Measurements from ENCODE around the gene BLTP3B. TPM values are rescaled to one million over a fixed set of nuclear protein-coding genes. Genes with fewer than 3 reads are reported as not detected.

The BLTP3B gene
- total RNA-seq, 2 experiments from 2014 or later = 39.6 to 41.3 TPM

- intact Hi-C loops (cut with micrococcal nuclease) = no loop called here
- ATAC-seq (peak; percentile 100), DNase-seq (peak; percentile 82)
- Mint-ChIP-seq H3K4me1 (ENCODE audit: low read depth) (peaks cover 10% of the 10 kb centered on the region), H3K4me3 (peak overlapping the region; percentile 55), H3K27ac (no peak overlapping the region), H3K9me3 (no peaks in the 10 kb centered on the region), H3K36me3 (ENCODE audit: low read depth) (no peaks in the 10 kb centered on the region), H3K27me3 (no peaks in the 10 kb centered on the region)
- TF ChIP-seq CTCF (IDR thresholded peaks at IDR 0.05) = peak; percentile 13
- POLR2A ChIA-PET = interaction anchor here (1.0 to 1.5 kb wide), 4 partner anchors 10 to 37 kb away, joined by 3 to 4 read pairs (median 3); partner anchors contain the start of gene ACTR6
- CTCF ChIA-PET = interaction anchor here (0.6 to 3.5 kb wide), 3 partner anchors 9 to 30 kb away, joined by 3 to 34 read pairs (median 5); no protein-coding TSS in a partner anchor
Measured at GRCh38 chr12:100163416-100164152, 20.9 kb upstream of the BLTP3B start.

- ChIA-PET POLR2A (no interaction called here), CTCF (no interaction called here)
- no peak for ATAC-seq
- Mint-ChIP-seq H3K4me3 (no peak overlapping the region), H3K9me3 (no peaks in the 10 kb centered on the region), H3K4me1 (ENCODE audit: low read depth) (peaks cover 14% of the 10 kb centered on the region), H3K27ac (no peak overlapping the region), H3K27me3 (no peaks in the 10 kb centered on the region), H3K36me3 (ENCODE audit: low read depth) (no peaks in the 10 kb centered on the region)
- no peak for TF ChIP-seq CTCF (IDR thresholded peaks at IDR 0.05)
- intact Hi-C loops (cut with micrococcal nuclease) = no loop called here
- no peak for DNase-seq
Measured at GRCh38 chr12:100159391-100160104, 16.9 kb upstream of the BLTP3B start.

- ChIA-PET CTCF (no interaction called here), POLR2A (interaction anchor here (1.0 kb wide), 1 partner anchor 13 kb away, joined by 3 read pairs; no protein-coding TSS in a partner anchor)
- ATAC-seq = no peak
- intact Hi-C loops (cut with micrococcal nuclease) = no loop called here
- no peak for TF ChIP-seq CTCF (IDR thresholded peaks at IDR 0.05)
- Mint-ChIP-seq H3K27me3 (no peaks in the 10 kb centered on the region), H3K4me1 (ENCODE audit: low read depth) (peaks cover 7% of the 10 kb centered on the region), H3K9me3 (no peaks in the 10 kb centered on the region), H3K27ac (no peak overlapping the region), H3K36me3 (ENCODE audit: low read depth) (no peaks in the 10 kb centered on the region), H3K4me3 (no peak overlapping the region)
- no peak for DNase-seq
Measured at GRCh38 chr12:100158535-100158934, 15.9 kb upstream of the BLTP3B start.

- Mint-ChIP-seq H3K36me3 (ENCODE audit: low read depth) (no peaks in the 10 kb centered on the region), H3K27me3 (no peaks in the 10 kb centered on the region), H3K4me1 (ENCODE audit: low read depth) (peaks cover 5% of the 10 kb centered on the region), H3K9me3 (no peaks in the 10 kb centered on the region), H3K27ac (no peak overlapping the region), H3K4me3 (no peak overlapping the region)
- no peak for TF ChIP-seq CTCF (IDR thresholded peaks at IDR 0.05)
- ATAC-seq (no peak), DNase-seq (no peak)
- CTCF ChIA-PET = no interaction called here
- intact Hi-C loops (cut with micrococcal nuclease) = no loop called here
- POLR2A ChIA-PET = interaction anchor here (0.5 kb wide), 1 partner anchor 126 kb away, joined by 4 read pairs; no protein-coding TSS in a partner anchor
Measured at GRCh38 chr12:100157427-100157821, 14.8 kb upstream of the BLTP3B start.
